ENCODE measurements around the gene FRAS1. TPM values are rescaled to one million over a fixed set of nuclear protein-coding genes. Genes with fewer than 3 reads are reported as not detected.
"Not testable (repeated sequence)": the region's sequence is repeated elsewhere in the genome, so short reads cannot be mapped to it uniquely, and the experiment has no call there.

The FRAS1 gene
- total RNA-seq, 1 donor from 2014 or later, result 20.2 TPM

DNA sequence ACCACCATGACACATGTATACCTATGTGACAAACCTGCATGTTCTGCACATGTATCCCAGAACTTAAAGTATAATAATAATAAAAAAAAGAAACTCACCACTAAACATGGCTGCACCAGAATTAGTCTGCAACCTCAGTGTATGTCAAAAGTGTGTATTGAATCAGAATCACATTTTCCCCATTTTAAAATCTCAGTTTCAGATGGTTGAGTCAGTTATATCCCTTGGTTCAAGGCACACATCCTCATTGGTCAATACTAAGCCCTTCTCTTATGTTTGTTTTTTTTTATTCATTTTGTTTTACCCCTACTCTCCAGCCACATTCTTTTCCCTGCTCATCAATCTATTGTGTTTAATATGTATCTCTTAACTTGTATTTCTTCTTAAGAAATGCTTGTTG is 436.6 kb downstream of the FRAS1 start:
- no peaks in the 10 kb centered on the region for H3K27me3 ChIP-seq
- DNase-seq (no peak), ATAC-seq (no peak)
- no peaks in the 10 kb centered on the region for H3K4me1 ChIP-seq
- intact Hi-C loops (cut with DNase I), result no loop called here
- no peaks in the 10 kb centered on the region for H3K9me3 ChIP-seq
- H3K4me3 ChIP-seq, result no peak overlapping the region
- no peaks in the 10 kb centered on the region for H3K36me3 ChIP-seq
- H3K27ac ChIP-seq, result no peak overlapping the region
- TF ChIP-seq CTCF (IDR thresholded peaks at IDR 0.05), result no peak

GRCh38 chr4:78496021-78496643 is 439.0 kb downstream of the FRAS1 start:
- no peaks in the 10 kb centered on the region for H3K36me3 ChIP-seq
- H3K27ac ChIP-seq, result no peak overlapping the region
- intact Hi-C loops (cut with DNase I), result no loop called here
- DNase-seq, result no peak
- ATAC-seq, result no peak
- no peak overlapping the region for H3K4me3 ChIP-seq
- TF ChIP-seq CTCF (IDR thresholded peaks at IDR 0.05), result no peak
- H3K27me3 ChIP-seq, result no peaks in the 10 kb centered on the region
- no peaks in the 10 kb centered on the region for H3K9me3 ChIP-seq
- H3K4me1 ChIP-seq, result no peaks in the 10 kb centered on the region

DNA sequence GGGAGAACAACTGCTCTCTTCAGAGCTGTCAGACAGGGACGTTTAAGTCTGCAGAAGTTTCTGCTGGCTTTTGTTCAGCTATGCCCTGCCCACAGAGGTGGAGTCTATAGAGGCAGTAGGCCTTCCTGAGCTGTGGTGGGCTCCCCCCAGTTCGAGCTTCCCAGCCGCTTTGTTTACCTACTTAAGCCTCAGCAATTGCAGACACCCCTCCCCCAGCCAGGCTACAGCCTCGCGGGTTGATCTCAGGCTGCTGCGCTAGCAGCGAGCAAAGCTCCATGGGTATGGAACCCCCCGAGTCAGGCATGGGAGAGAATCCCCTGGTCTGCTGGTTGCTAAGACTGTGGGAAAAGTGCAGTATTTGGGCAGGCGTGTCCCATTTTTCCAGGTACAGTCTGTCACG is 449.1 kb downstream of the FRAS1 start:
- H3K9me3 ChIP-seq; DNase-seq; H3K36me3 ChIP-seq; H3K4me1 ChIP-seq; H3K4me3 ChIP-seq; H3K27ac ChIP-seq; intact Hi-C loops (cut with DNase I); H3K27me3 ChIP-seq; ATAC-seq: not testable (repeated sequence)

GRCh38 chr4:78509043-78509442 is 451.9 kb downstream of the FRAS1 start:
- DNase-seq, result no peak
- Histone ChIP-seq H3K9me3 (no peaks in the 10 kb centered on the region), H3K4me1 (no peaks in the 10 kb centered on the region), H3K4me3 (no peak overlapping the region), H3K36me3 (no peaks in the 10 kb centered on the region), H3K27ac (no peak overlapping the region), H3K27me3 (no peaks in the 10 kb centered on the region)
- TF ChIP-seq CTCF (IDR thresholded peaks at IDR 0.05), result no peak
- no peak for ATAC-seq
- intact Hi-C loops (cut with DNase I), result no loop called here

DNA sequence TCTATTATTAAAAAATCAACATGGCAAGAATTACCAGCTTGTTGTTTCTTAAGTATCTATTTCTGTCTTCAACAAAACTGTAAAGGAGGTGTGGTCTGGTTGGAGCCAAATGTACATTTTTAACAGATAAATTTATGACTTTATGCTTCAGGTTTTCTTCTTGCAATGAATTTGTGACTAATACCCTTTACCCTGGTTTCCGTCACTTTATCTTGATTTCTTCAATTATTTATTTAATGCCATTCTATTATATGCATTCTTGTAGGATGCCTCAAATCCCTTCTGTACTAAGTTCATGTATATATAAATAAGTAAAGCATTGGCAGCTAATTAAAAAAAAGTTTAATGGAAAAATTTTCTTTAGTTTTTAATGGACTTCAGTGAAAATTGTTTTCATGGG is 453.0 kb downstream of the FRAS1 start:
- Histone ChIP-seq H3K27ac (no peak overlapping the region), H3K9me3 (no peaks in the 10 kb centered on the region), H3K4me1 (no peaks in the 10 kb centered on the region), H3K36me3 (no peaks in the 10 kb centered on the region), H3K27me3 (no peaks in the 10 kb centered on the region), H3K4me3 (no peak overlapping the region)
- DNase-seq (no peak), ATAC-seq (no peak)
- TF ChIP-seq CTCF (IDR thresholded peaks at IDR 0.05), result no peak
- intact Hi-C loops (cut with DNase I), result no loop called here

- intact Hi-C loops (cut with DNase I), result no loop called here
- Histone ChIP-seq H3K9me3 (no peaks in the 10 kb centered on the region), H3K4me3 (no peak overlapping the region), H3K36me3 (no peaks in the 10 kb centered on the region), H3K4me1 (no peaks in the 10 kb centered on the region), H3K27ac (no peak overlapping the region), H3K27me3 (no peaks in the 10 kb centered on the region)
- no peak for TF ChIP-seq CTCF (IDR thresholded peaks at IDR 0.05)
- ATAC-seq (no peak), DNase-seq (no peak)
These were observed 453.6 kb downstream of the FRAS1 start for GRCh38 chr4:78510681-78511080.

Measured in upper lobe of right lung (tissue), 1 donor.